GM12878 (cell line): ENCODE data around the gene TREM1.

ENCODE experiments used
- RELA ChIP-seq: fragments of 450-650 bp; IDR thresholded peaks from 2 replicates; pipeline ENCODE4 v1.8.0; 2014; ENCODE audit warnings: borderline replicate concordance; ENCODE audit not compliant: partially characterized antibody
- TF ChIP-seq, protein P1 (sequence below), 3 experiments: IDR thresholded peaks in 2 of 3; conservative IDR thresholded peaks in 1 of 3; 2 replicates each; pipeline ENCODE4 v1.5.1; 2011; ENCODE audit warnings: low read depth in 3 of 3, low read length in 3 of 3, mild to moderate bottlenecking in 3 of 3, control low read depth in 2 of 3, moderate library complexity in 2 of 3, inconsistent platforms in 1 of 3, mixed read lengths in 1 of 3; ENCODE audit not compliant: control insufficient read depth in 2 of 3, insufficient read depth in 1 of 3; ENCODE audit errors: extremely low read depth in 1 of 3
- TF ChIP-seq, protein P2 (sequence below): IDR thresholded peaks from 2 replicates; pipeline ENCODE4 v1.6.1; 2011; ENCODE audit warnings: low read depth, low read length, improper control_type of control experiment, borderline replicate concordance

DNA sequence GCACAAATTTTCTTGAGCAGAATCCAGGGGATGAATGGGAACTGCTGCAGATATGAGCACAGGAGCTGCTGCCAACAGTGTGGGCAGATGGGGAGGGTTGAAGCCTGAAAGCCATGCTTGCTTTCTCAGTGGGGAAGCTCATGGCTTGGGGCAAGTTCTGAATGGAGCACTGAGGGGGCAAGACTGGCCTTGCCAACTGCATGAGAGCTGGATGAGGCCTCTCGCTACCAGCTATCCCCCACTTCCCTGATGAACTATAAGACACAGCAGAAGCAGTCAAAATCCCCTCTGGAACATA, 28.3 kb downstream of the TREM1 start:
- TF ChIP-seq, protein P1, sequence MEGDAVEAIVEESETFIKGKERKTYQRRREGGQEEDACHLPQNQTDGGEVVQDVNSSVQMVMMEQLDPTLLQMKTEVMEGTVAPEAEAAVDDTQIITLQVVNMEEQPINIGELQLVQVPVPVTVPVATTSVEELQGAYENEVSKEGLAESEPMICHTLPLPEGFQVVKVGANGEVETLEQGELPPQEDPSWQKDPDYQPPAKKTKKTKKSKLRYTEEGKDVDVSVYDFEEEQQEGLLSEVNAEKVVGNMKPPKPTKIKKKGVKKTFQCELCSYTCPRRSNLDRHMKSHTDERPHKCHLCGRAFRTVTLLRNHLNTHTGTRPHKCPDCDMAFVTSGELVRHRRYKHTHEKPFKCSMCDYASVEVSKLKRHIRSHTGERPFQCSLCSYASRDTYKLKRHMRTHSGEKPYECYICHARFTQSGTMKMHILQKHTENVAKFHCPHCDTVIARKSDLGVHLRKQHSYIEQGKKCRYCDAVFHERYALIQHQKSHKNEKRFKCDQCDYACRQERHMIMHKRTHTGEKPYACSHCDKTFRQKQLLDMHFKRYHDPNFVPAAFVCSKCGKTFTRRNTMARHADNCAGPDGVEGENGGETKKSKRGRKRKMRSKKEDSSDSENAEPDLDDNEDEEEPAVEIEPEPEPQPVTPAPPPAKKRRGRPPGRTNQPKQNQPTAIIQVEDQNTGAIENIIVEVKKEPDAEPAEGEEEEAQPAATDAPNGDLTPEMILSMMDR (IDR thresholded peaks at IDR 0.05 in 2 of 3, conservative IDR thresholded peaks at IDR 0.05 in 1 of 3; ENCODE audit: control insufficient read depth in 2 of 3, extremely low read depth in 1 of 3, insufficient read depth in 1 of 3, low read depth in 3 of 3, low read length in 3 of 3), result no peak
- TF ChIP-seq RELA, result no peak
- TF ChIP-seq, protein P2, sequence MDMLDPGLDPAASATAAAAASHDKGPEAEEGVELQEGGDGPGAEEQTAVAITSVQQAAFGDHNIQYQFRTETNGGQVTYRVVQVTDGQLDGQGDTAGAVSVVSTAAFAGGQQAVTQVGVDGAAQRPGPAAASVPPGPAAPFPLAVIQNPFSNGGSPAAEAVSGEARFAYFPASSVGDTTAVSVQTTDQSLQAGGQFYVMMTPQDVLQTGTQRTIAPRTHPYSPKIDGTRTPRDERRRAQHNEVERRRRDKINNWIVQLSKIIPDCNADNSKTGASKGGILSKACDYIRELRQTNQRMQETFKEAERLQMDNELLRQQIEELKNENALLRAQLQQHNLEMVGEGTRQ, result no peak
